ENCODE data around the gene CNTNAP1.

GRCh38 chr17:42678951-42679491 lies 3.3 kb upstream of the CNTNAP1 start:
- TF ChIP-seq POLR2AphosphoS5 (IDR thresholded peaks at IDR 0.05; ENCODE audit: borderline replicate concordance, low read depth, low read length) (no peak), EZH2 (IDR thresholded peaks at IDR 0.05) (no peak), FOXP2 (optimal IDR thresholded peaks at IDR 0.05; ENCODE audit: control extremely low read depth, extremely low read length, insufficient read depth) (no peak)
